GM23338 (cell line): ENCODE data around the gene BNC2. TPM values are rescaled to one million over a fixed set of nuclear protein-coding genes. Genes with fewer than 3 reads are reported as not detected.

Source experiments
- ATAC-seq: fragments of 200-7000 bp; cut with Tn5 transposase; 3 replicates; pipeline ENCODE4 v1.9.1; 2020
- DNase-seq: peaks from one replicate; pipeline ENCODE4 v3.0.0-alpha.2; 2015; ENCODE audit warnings: low spot score
- H2AFZ ChIP-seq: fragments of 200-600 bp; sonication (generic); 2 replicates; pipeline ENCODE4 v1.8.0; 2016; ENCODE audit warnings: antibody characterized with exemption, mild to moderate bottlenecking, moderate library complexity
- H3F3A ChIP-seq: fragments of 200-600 bp; sonication (generic); replicated peaks from 2 replicates; pipeline ENCODE4 v1.8.0; 2017; ENCODE audit warnings: antibody characterized with exemption, mixed run types, low read depth
- H3K27ac ChIP-seq: fragments of 200-600 bp; sonication (generic); 2 replicates; pipeline ENCODE4 v1.6.1; 2016; ENCODE audit warnings: low read depth
- H3K27me3 ChIP-seq: fragments of 200-600 bp; sonication (generic); 2 replicates; pipeline ENCODE4 v1.8.0; 2016; ENCODE audit warnings: mild to moderate bottlenecking, mixed run types, moderate library complexity; ENCODE audit not compliant: insufficient read depth
- H3K36me3 ChIP-seq: fragments of 200-600 bp; sonication (generic); 2 replicates; pipeline ENCODE4 v1.8.0; 2016; ENCODE audit warnings: mild to moderate bottlenecking; ENCODE audit not compliant: insufficient read depth
- H3K4me1 ChIP-seq: fragments of 200-600 bp; sonication (generic); 2 replicates; pipeline ENCODE4 v1.8.0; 2016; ENCODE audit warnings: mild to moderate bottlenecking, moderate library complexity; ENCODE audit not compliant: insufficient read depth
- H3K4me2 ChIP-seq: fragments of 200-600 bp; sonication (generic); 2 replicates; pipeline ENCODE4 v1.7.1; 2017; ENCODE audit warnings: mixed run types
- H3K4me3 ChIP-seq: fragments of 200-600 bp; sonication (generic); 2 replicates; pipeline ENCODE4 v1.6.1; 2016; ENCODE audit warnings: mixed run types
- H3K79me2 ChIP-seq: fragments of 200-600 bp; sonication (generic); replicated peaks from 2 replicates; pipeline ENCODE4 v1.8.0; 2017; ENCODE audit warnings: mild to moderate bottlenecking; ENCODE audit not compliant: insufficient read depth
- H3K9me2 ChIP-seq: fragments of 200-600 bp; sonication (generic); 2 replicates; pipeline ENCODE4 v1.8.0; 2017; ENCODE audit not compliant: insufficient read depth
- H4K20me1 ChIP-seq: fragments of 200-600 bp; sonication (generic); replicated peaks from 2 replicates; pipeline ENCODE4 v1.8.0; 2017; ENCODE audit warnings: mild to moderate bottlenecking; ENCODE audit not compliant: insufficient read depth
- H3K27ac Mint-ChIP-seq: 2 replicates; pipeline ENCODE4 v1.8.0; 2020; ENCODE audit warnings: inconsistent platforms, mild to moderate bottlenecking, moderate library complexity, mixed read lengths
- H3K27me3 Mint-ChIP-seq: 3 replicates; pipeline ENCODE4 v1.8.0; 2022; ENCODE audit warnings: low read depth, mild to moderate bottlenecking, moderate library complexity, mixed read lengths, inconsistent platforms; ENCODE audit not compliant: insufficient read depth, poor library complexity
- H3K36me3 Mint-ChIP-seq: 3 replicates; pipeline ENCODE4 v1.8.0; 2021; ENCODE audit warnings: low read depth, mild to moderate bottlenecking, inconsistent platforms, moderate library complexity, mixed read lengths
- H3K4me1 Mint-ChIP-seq: 3 replicates; pipeline ENCODE4 v1.8.0; 2020; ENCODE audit warnings: mild to moderate bottlenecking, inconsistent platforms, mixed read lengths
- H3K4me3 Mint-ChIP-seq: 3 replicates; pipeline ENCODE4 v1.8.0; 2021; ENCODE audit warnings: moderate library complexity, mild to moderate bottlenecking, inconsistent platforms, mixed read lengths
- H3K9me3 Mint-ChIP-seq: 3 replicates; pipeline ENCODE4 v1.8.0; 2020; ENCODE audit warnings: moderate library complexity, mild to moderate bottlenecking, inconsistent platforms, mixed read lengths
- CREB1 ChIP-seq: fragments of 250-450 bp; sonication (Bioruptor Pico); IDR thresholded peaks from 2 replicates; pipeline ENCODE4 v1.5.0; 2020; ENCODE audit warnings: low read depth, mild to moderate bottlenecking, moderate library complexity
- ETS1 ChIP-seq: IDR thresholded peaks from 2 replicates; pipeline ENCODE4 v1.6.1; 2016; ENCODE audit warnings: antibody characterized with exemption
- EZH2 ChIP-seq: fragments of 200-600 bp; sonication (generic); IDR thresholded peaks from one replicate; pipeline ENCODE4 v1.8.0; 2017; ENCODE audit warnings: antibody characterized with exemption, mild to moderate bottlenecking, low read depth; ENCODE audit not compliant: unreplicated experiment
- EZH2phosphoT487 ChIP-seq: fragments of 200-600 bp; sonication (generic); IDR thresholded peaks from one replicate; pipeline ENCODE4 v1.8.1; 2018; ENCODE audit warnings: antibody characterized with exemption; ENCODE audit not compliant: unreplicated experiment
- JUNB ChIP-seq: IDR thresholded peaks from one replicate; pipeline ENCODE4 v1.6.1; 2016; ENCODE audit warnings: antibody characterized with exemption; ENCODE audit not compliant: unreplicated experiment
- NANOG ChIP-seq: IDR thresholded peaks from 2 replicates; pipeline ENCODE4 v1.6.1; 2016; ENCODE audit warnings: antibody characterized with exemption, borderline replicate concordance
- POLR2AphosphoS5 ChIP-seq: IDR thresholded peaks from 2 replicates; pipeline ENCODE4 v1.6.1; 2016; ENCODE audit warnings: antibody characterized with exemption, low read depth
- STAT1 ChIP-seq: IDR thresholded peaks from one replicate; pipeline ENCODE4 v1.6.1; 2016; ENCODE audit warnings: antibody characterized with exemption; ENCODE audit not compliant: unreplicated experiment
- ZNF114 ChIP-seq: fragments of 250-450 bp; sonication (Bioruptor Pico); IDR thresholded peaks from 2 replicates; pipeline ENCODE4 v1.5.0; 2020; ENCODE audit warnings: mild to moderate bottlenecking, moderate library complexity
- ZNF331 ChIP-seq: fragments of 250-450 bp; sonication (Bioruptor Pico); IDR thresholded peaks from 2 replicates; pipeline ENCODE4 v1.5.0; 2020; ENCODE audit warnings: low read depth, mild to moderate bottlenecking, moderate library complexity
- ZNF462 ChIP-seq: fragments of 250-450 bp; sonication (Bioruptor Pico); IDR thresholded peaks from 2 replicates; pipeline ENCODE4 v1.5.0; 2020; ENCODE audit warnings: mild to moderate bottlenecking, moderate library complexity
- polyA plus RNA-seq: library from polyadenylated mRNA; unstranded; fragments of >200 nt; fragmentation: Nextera tagmentation; extraction: Ambion mirVana; gene quantifications from 2 replicates; pipeline ENCODE4 v1.2.1, GENCODE V29; 2016
- total RNA-seq: library from RNA; depleted of rRNA; stranded (reverse); fragments of >200 nt; shearing (Covaris generic); gene quantifications from 2 replicates; pipeline ENCODE4 v1.2.3, GENCODE V29; 2014
- TF ChIP-seq, protein P1 (sequence below): IDR thresholded peaks from one replicate; pipeline ENCODE4 v1.6.1; 2018; ENCODE audit warnings: antibody characterized with exemption; ENCODE audit not compliant: unreplicated experiment
- TF ChIP-seq, protein P2 (sequence below), 2 experiments: fragments of 200-600 bp in 1 of 2; sonication (generic) in 1 of 2; conservative IDR thresholded peaks; 2 replicates each; pipeline versions ENCODE4 v1.5.1 to v1.6.1; 2016 to 2017; ENCODE audit warnings: antibody characterized with exemption in 2 of 2, low read depth in 2 of 2, mild to moderate bottlenecking in 2 of 2, moderate library complexity in 1 of 2

Gene BNC2
- total and polyA plus RNA-seq, 2 experiments from 2014 or later: 12.7 to 13.2 TPM

DNA sequence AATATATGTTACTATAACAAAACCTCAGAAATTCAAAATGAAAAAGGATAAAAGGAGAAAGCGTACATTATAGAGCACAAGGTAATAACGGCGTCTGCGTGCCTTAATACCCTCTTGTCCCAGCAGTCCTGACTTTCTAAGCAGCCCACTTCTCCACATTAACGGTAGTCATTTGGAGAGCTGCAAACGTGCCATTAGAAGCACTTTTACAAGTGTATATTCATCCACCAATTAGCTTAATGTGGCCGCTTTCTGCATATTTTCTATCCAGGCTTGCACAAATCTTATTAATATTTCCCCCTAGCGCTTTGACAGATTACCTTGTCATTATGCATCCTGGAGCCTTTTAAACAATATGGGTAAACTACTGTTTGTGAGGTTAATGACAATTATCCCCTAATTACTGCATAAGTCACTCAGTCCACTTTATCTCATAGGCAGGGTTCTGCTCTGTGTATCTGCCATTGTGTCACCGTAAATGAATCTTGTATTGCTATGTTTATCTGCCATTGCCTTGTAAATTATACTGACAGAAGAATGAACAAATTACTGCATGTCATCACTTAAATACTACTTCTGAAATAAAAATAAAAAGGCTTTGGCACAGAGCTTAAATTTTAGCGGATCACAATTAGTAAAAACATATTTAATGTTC, 421.3 kb downstream of the BNC2 start:
- Histone ChIP-seq H3K36me3 (no peaks in the 10 kb centered on the region), H3K4me3 (no peak overlapping the region), H4K20me1 (no peaks in the 10 kb centered on the region), H3K79me2 (no peaks in the 10 kb centered on the region; the same call in 1 of the 2 replicates), H3K27ac (no peak overlapping the region), H3K27me3 (no peaks in the 10 kb centered on the region), H3K4me1 (peaks cover 25% of the 10 kb centered on the region), H3K4me2 (no peak overlapping the region), H3F3A (no peaks in the 10 kb centered on the region), H3K9me2 (no peaks in the 10 kb centered on the region), H2AFZ (no peak overlapping the region)
- Mint-ChIP-seq H3K27me3 (no peaks in the 10 kb centered on the region), H3K4me3 (no peak overlapping the region), H3K9me3 (no peaks in the 10 kb centered on the region), H3K4me1 (peaks cover 28% of the 10 kb centered on the region), H3K36me3 (no peaks in the 10 kb centered on the region), H3K27ac (no peak overlapping the region)
- TF ChIP-seq JUNB (no peak), EZH2 (no peak), ETS1 (no peak), ZNF114 (no peak), EZH2phosphoT487 (no peak), ZNF331 (no peak), ZNF462 (CRISPR knock-in tag) (no peak), POLR2AphosphoS5 (no peak), STAT1 (no peak), CREB1 (CRISPR knock-in tag) (no peak), NANOG (no peak)
- TF ChIP-seq, protein P1, sequence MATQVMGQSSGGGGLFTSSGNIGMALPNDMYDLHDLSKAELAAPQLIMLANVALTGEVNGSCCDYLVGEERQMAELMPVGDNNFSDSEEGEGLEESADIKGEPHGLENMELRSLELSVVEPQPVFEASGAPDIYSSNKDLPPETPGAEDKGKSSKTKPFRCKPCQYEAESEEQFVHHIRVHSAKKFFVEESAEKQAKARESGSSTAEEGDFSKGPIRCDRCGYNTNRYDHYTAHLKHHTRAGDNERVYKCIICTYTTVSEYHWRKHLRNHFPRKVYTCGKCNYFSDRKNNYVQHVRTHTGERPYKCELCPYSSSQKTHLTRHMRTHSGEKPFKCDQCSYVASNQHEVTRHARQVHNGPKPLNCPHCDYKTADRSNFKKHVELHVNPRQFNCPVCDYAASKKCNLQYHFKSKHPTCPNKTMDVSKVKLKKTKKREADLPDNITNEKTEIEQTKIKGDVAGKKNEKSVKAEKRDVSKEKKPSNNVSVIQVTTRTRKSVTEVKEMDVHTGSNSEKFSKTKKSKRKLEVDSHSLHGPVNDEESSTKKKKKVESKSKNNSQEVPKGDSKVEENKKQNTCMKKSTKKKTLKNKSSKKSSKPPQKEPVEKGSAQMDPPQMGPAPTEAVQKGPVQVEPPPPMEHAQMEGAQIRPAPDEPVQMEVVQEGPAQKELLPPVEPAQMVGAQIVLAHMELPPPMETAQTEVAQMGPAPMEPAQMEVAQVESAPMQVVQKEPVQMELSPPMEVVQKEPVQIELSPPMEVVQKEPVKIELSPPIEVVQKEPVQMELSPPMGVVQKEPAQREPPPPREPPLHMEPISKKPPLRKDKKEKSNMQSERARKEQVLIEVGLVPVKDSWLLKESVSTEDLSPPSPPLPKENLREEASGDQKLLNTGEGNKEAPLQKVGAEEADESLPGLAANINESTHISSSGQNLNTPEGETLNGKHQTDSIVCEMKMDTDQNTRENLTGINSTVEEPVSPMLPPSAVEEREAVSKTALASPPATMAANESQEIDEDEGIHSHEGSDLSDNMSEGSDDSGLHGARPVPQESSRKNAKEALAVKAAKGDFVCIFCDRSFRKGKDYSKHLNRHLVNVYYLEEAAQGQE: no peak
- TF ChIP-seq, protein P2, sequence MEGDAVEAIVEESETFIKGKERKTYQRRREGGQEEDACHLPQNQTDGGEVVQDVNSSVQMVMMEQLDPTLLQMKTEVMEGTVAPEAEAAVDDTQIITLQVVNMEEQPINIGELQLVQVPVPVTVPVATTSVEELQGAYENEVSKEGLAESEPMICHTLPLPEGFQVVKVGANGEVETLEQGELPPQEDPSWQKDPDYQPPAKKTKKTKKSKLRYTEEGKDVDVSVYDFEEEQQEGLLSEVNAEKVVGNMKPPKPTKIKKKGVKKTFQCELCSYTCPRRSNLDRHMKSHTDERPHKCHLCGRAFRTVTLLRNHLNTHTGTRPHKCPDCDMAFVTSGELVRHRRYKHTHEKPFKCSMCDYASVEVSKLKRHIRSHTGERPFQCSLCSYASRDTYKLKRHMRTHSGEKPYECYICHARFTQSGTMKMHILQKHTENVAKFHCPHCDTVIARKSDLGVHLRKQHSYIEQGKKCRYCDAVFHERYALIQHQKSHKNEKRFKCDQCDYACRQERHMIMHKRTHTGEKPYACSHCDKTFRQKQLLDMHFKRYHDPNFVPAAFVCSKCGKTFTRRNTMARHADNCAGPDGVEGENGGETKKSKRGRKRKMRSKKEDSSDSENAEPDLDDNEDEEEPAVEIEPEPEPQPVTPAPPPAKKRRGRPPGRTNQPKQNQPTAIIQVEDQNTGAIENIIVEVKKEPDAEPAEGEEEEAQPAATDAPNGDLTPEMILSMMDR (conservative IDR thresholded peaks at IDR 0.05; ENCODE audit: low read depth in 2 of 2): no peak
- no peak for DNase-seq
- no peak for ATAC-seq
